Activated CD8-positive, alpha-beta memory T cell treated with anti-CD3 and anti-CD28 coated beads for 4 hours (primary cell): Measurements from ENCODE around the gene PTX4.
A peak's percentile ranks its signal among the peaks of the same experiment; 100 is the strongest.

ENCODE experiments used
- DNase-seq, 2 donors: peaks; one replicate each; pipeline ENCODE4 v3.0.0-alpha.2; 2020; ENCODE audit warnings: low read depth in 2 of 2

Gene PTX4

GRCh38 chr16:1500465-1501150, 11.9 kb upstream of the PTX4 start:
- DNase-seq, result no peak

- DNase-seq, result no peak
Measured at GRCh38 chr16:1499756-1500464, 11.2 kb upstream of the PTX4 start.

- DNase-seq, result no peak
Measured at GRCh38 chr16:1498899-1499676, 10.3 kb upstream of the PTX4 start.

- DNase-seq, result no peak
Measured at GRCh38 chr16:1497014-1497598, 8.4 kb upstream of the PTX4 start.

GRCh38 chr16:1496464-1496863, 7.7 kb upstream of the PTX4 start:
- DNase-seq, result no peak

GRCh38 chr16:1495889-1496262, 7.1 kb upstream of the PTX4 start:
- DNase-seq, result no peak

GRCh38 chr16:1495211-1495888, 6.6 kb upstream of the PTX4 start:
- DNase-seq, result no peak

GRCh38 chr16:1494711-1495110, 6.0 kb upstream of the PTX4 start:
- DNase-seq, result no peak

GRCh38 chr16:1494129-1494640, 5.4 kb upstream of the PTX4 start:
- DNase-seq, result no peak

GRCh38 chr16:1493746-1494094, 5.0 kb upstream of the PTX4 start:
- DNase-seq, result no peak

GRCh38 chr16:1492923-1493745, 4.4 kb upstream of the PTX4 start, which contains the start of gene TELO2:
TELO2 (plus strand) TSS chr16:1493360; CDS start chr16:1494282, 922 bp downstream.
- peak; percentile 70 to 73 for DNase-seq

GRCh38 chr16:1492082-1492922, 3.6 kb upstream of the PTX4 start:
- DNase-seq, result no peak

GRCh38 chr16:1491327-1491726, 2.6 kb upstream of the PTX4 start:
- DNase-seq, result no peak

GRCh38 chr16:1489077-1489476, 333 bp upstream of the PTX4 start:
- DNase-seq, result no peak

GRCh38 chr16:1488054-1488601, 616 bp downstream of the PTX4 start:
- no peak for DNase-seq

- DNase-seq, result no peak
Measured at GRCh38 chr16:1487395-1488053, 1.2 kb downstream of the PTX4 start.

GRCh38 chr16:1486551-1487390, 2.0 kb downstream of the PTX4 start:
- DNase-seq, result no peak
